Spinal cord (tissue), 10 donors: ENCODE results near the gene SLC39A1. TPM values are rescaled to one million over a fixed set of nuclear protein-coding genes. Genes with fewer than 3 reads are reported as not detected.
"Not testable (repeated sequence)": the region's sequence is repeated elsewhere in the genome, so short reads cannot be mapped to it uniquely, and the experiment has no call there.

Experiments
- DNase-seq, 6 donors: peaks; one replicate each; pipeline versions ENCODE4 v3.0.0 to v3.0.0-alpha.2; 2013 to 2015; ENCODE audit warnings: low spot score in 6 of 6, low read depth in 4 of 6
- H3K27ac ChIP-seq: one replicate; pipeline ENCODE4 v1.5.1; 2013; ENCODE audit warnings: low read depth, low read length, control low read depth
- H3K27me3 ChIP-seq: one replicate; pipeline ENCODE4 v1.6.1; 2013; ENCODE audit warnings: low read length; ENCODE audit not compliant: control insufficient read depth, insufficient read depth
- H3K36me3 ChIP-seq: one replicate; pipeline ENCODE4 v1.6.1; 2013; ENCODE audit warnings: low read length; ENCODE audit not compliant: control insufficient read depth, insufficient read depth
- H3K4me1 ChIP-seq: one replicate; pipeline ENCODE4 v1.6.1; 2013; ENCODE audit warnings: low read length; ENCODE audit not compliant: control insufficient read depth, insufficient read depth
- H3K4me3 ChIP-seq: one replicate; pipeline ENCODE4 v1.5.1; 2013; ENCODE audit warnings: low read depth, low read length, control low read depth
- H3K9me3 ChIP-seq: one replicate; pipeline ENCODE4 v1.6.1; 2013; ENCODE audit warnings: low read length; ENCODE audit not compliant: control insufficient read depth, insufficient read depth
- WGBS: methylation state at CpG from one replicate; pipeline ENCODE4 v1.1.5; 2013; ENCODE audit warnings: missing lambda C conversion rate; ENCODE audit not compliant: insufficient coverage; 5-methylcytosine and 5-hydroxymethylcytosine counted together
- polyA plus RNA-seq, 2 donors: library from polyadenylated mRNA; unstranded; fragments of 120-200 nt; gene quantifications; one replicate each; pipeline ENCODE4 v1.2.1, GENCODE V29; 2013; ENCODE audit not compliant: insufficient read length in 2 of 2
- total RNA-seq, 2 donors: library from RNA; depleted of rRNA in 1 of 2; stranded (reverse); fragments of 120-200 nt in 1 of 2; fragments of >200 nt in 1 of 2; gene quantifications; one replicate each; pipeline versions ENCODE4 v1.2.3 to v1.2.4, GENCODE V29; 2013 to 2014
- donor health status: healthy.

SLC39A1 gene
- total and polyA plus RNA-seq, 4 donors = 30.5 to 66.0 (median 40.0) TPM

GRCh38 chr1:153991151-153991630, 27.9 kb upstream of the SLC39A1 start:
- no peaks in the 10 kb centered on the region for H3K27me3 ChIP-seq
- DNase-seq = no peak
- peaks cover 14% of the 10 kb centered on the region for H3K4me1 ChIP-seq
- H3K4me3 ChIP-seq = peak overlapping the region; percentile 98
- 22% methylated on average over 3 of the region's 9 CpGs for WGBS
- peaks cover 36% of the 10 kb centered on the region for H3K36me3 ChIP-seq
- H3K27ac ChIP-seq = peak overlapping the region; percentile 89
- H3K9me3 ChIP-seq = no peaks in the 10 kb centered on the region

GRCh38 chr1:153990468-153991150, 27.3 kb upstream of the SLC39A1 start, which contains the start of gene RPS27:
Gene RPS27, plus strand, starts transcription at chr1:153990762. Its CDS starts 35 bp downstream, at chr1:153990797.
- 0% methylated on average over 31 of the region's 36 CpGs for WGBS
- peak; percentile 94 to 99 (median 96) for DNase-seq
- Histone ChIP-seq H3K27ac (peak within 1 kb of the TSS; percentile 89), H3K4me1 (peaks cover 18% of the 10 kb centered on the region), H3K9me3 (no peaks in the 10 kb centered on the region), H3K36me3 (peaks cover 34% of the 10 kb centered on the region), H3K4me3 (peak within 1 kb of the TSS; percentile 98), H3K27me3 (no peaks in the 10 kb centered on the region)

- Histone ChIP-seq H3K4me1 (peaks cover 22% of the 10 kb centered on the region), H3K4me3 (no peak overlapping the region), H3K36me3 (peaks cover 10% of the 10 kb centered on the region), H3K27me3 (no peaks in the 10 kb centered on the region), H3K27ac (no peak overlapping the region), H3K9me3 (no peaks in the 10 kb centered on the region)
- WGBS = 90% methylated on average over 2 of the region's 8 CpGs
- DNase-seq = no peak
Observed at GRCh38 chr1:153987621-153988020, 24.3 kb upstream of the SLC39A1 start.

GRCh38 chr1:153985941-153986761, 22.8 kb upstream of the SLC39A1 start, which contains the start of gene RAB13:
Gene RAB13, minus strand, starts transcription at chr1:153986339. Its CDS starts 103 bp downstream, at chr1:153986236.
- DNase-seq = peak in 4 of 6 donors; percentile 54 to 91 (median 72)
- H3K4me3 ChIP-seq = peak within 1 kb of the TSS; percentile 67
- peak within 1 kb of the TSS; percentile 95 for H3K27ac ChIP-seq
- H3K36me3 ChIP-seq = peaks cover 5% of the 10 kb centered on the region
- peaks cover 18% of the 10 kb centered on the region for H3K4me1 ChIP-seq
- WGBS = 4% methylated on average over 18 of the region's 32 CpGs
- no peaks in the 10 kb centered on the region for H3K27me3 ChIP-seq
- H3K9me3 ChIP-seq = no peaks in the 10 kb centered on the region

- 26% methylated on average over 5 of the region's 7 CpGs for WGBS
- no peaks in the 10 kb centered on the region for H3K9me3 ChIP-seq
- peak overlapping the region; percentile 67 for H3K4me3 ChIP-seq
- H3K4me1 ChIP-seq = peaks cover 18% of the 10 kb centered on the region
- peaks cover 8% of the 10 kb centered on the region for H3K36me3 ChIP-seq
- H3K27me3 ChIP-seq = no peaks in the 10 kb centered on the region
- peak overlapping the region; percentile 80 for H3K27ac ChIP-seq
- DNase-seq = peak in 1 of 6 donors; percentile 23
Observed at GRCh38 chr1:153985341-153985912, 22.1 kb upstream of the SLC39A1 start.

- 90% methylated on average over 2 of the region's 6 CpGs for WGBS
- H3K9me3 ChIP-seq = no peaks in the 10 kb centered on the region
- H3K27ac ChIP-seq = no peak overlapping the region
- peak overlapping the region; percentile 67 for H3K4me3 ChIP-seq
- peaks cover 13% of the 10 kb centered on the region for H3K4me1 ChIP-seq
- no peak for DNase-seq
- H3K36me3 ChIP-seq = peaks cover 8% of the 10 kb centered on the region
- no peaks in the 10 kb centered on the region for H3K27me3 ChIP-seq
Observed at GRCh38 chr1:153984123-153984894, 21.0 kb upstream of the SLC39A1 start.

- not testable (repeated sequence) for H3K27ac ChIP-seq, H3K4me3 ChIP-seq, H3K36me3 ChIP-seq, H3K9me3 ChIP-seq, H3K27me3 ChIP-seq, DNase-seq
- H3K4me1 ChIP-seq = peaks cover 14% of the 10 kb centered on the region
- WGBS = 100% methylated on average over 2 of the region's 2 CpGs
Observed at GRCh38 chr1:153981735-153982134, 18.4 kb upstream of the SLC39A1 start.

- Histone ChIP-seq H3K4me1 (peaks cover 13% of the 10 kb centered on the region), H3K36me3 (peaks cover 20% of the 10 kb centered on the region)
- H3K27ac ChIP-seq, H3K4me3 ChIP-seq, DNase-seq, H3K27me3 ChIP-seq, H3K9me3 ChIP-seq: not testable (repeated sequence)
- 94% methylated on average over 7 of the region's 12 CpGs for WGBS
Observed at GRCh38 chr1:153979091-153979490, 15.8 kb upstream of the SLC39A1 start.
